Measurements from ENCODE around the gene OCA2.

Gene OCA2

DNA sequence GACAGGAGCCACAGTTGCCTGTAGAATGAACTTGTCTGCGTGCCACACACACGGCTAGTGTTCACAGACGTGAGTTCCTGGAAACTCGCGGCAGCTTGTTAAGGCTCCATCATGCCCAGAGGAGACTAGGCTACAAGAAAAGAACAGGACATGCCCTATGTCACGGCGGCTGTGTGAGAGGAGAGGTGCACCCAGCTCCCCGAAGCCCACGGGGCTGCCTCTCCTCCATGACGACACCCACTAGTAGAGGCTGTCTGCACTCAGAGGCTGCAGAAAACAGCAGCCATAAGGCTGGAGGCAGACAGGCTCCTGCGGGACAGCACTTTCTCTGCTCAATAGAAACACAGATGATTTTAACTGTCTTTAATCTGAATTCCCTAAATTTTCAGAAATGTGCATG lies 19.0 kb upstream of the OCA2 start:
- DNase-seq (ENCODE audit: low read depth), result no peak
- TF ChIP-seq, protein P1, sequence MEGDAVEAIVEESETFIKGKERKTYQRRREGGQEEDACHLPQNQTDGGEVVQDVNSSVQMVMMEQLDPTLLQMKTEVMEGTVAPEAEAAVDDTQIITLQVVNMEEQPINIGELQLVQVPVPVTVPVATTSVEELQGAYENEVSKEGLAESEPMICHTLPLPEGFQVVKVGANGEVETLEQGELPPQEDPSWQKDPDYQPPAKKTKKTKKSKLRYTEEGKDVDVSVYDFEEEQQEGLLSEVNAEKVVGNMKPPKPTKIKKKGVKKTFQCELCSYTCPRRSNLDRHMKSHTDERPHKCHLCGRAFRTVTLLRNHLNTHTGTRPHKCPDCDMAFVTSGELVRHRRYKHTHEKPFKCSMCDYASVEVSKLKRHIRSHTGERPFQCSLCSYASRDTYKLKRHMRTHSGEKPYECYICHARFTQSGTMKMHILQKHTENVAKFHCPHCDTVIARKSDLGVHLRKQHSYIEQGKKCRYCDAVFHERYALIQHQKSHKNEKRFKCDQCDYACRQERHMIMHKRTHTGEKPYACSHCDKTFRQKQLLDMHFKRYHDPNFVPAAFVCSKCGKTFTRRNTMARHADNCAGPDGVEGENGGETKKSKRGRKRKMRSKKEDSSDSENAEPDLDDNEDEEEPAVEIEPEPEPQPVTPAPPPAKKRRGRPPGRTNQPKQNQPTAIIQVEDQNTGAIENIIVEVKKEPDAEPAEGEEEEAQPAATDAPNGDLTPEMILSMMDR (IDR thresholded peaks at IDR 0.05; ENCODE audit: low read depth, low read length, missing control alignments), result no peak

DNA sequence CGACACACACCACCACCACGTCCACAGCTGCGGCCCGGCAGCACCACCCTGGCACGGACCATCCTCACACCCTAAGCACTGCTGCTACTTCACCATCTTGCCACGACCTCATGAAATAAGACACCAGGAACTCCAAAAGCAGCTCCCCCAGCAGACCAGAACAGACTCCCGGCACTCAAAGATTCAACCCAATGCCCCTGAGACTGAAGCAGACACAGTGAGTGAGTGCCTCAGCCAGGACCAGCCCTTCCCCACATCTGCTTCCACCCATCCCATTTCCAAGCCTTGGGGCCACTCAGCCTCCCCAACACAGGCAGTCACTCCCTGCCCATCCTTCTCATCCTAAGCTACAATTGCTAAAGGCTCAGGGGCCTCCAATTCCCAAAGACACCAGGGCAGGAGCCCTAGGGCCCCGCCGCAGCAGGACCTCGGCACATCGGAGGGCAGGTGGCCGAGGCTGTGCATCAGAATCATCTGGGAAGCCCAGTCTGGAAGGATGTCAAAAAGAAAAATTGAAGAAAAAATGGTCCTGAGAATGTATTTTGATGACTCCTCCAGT lies 18.4 kb upstream of the OCA2 start:
- TF ChIP-seq, protein P1 (IDR thresholded peaks at IDR 0.05; ENCODE audit: low read depth, low read length, missing control alignments), result no peak

More for the DNA sequence above, 19.0 kb upstream of the OCA2 start:
- no peak overlapping the region for H3K4me3 ChIP-seq (ENCODE audit: low read depth, low read length)

DNA sequence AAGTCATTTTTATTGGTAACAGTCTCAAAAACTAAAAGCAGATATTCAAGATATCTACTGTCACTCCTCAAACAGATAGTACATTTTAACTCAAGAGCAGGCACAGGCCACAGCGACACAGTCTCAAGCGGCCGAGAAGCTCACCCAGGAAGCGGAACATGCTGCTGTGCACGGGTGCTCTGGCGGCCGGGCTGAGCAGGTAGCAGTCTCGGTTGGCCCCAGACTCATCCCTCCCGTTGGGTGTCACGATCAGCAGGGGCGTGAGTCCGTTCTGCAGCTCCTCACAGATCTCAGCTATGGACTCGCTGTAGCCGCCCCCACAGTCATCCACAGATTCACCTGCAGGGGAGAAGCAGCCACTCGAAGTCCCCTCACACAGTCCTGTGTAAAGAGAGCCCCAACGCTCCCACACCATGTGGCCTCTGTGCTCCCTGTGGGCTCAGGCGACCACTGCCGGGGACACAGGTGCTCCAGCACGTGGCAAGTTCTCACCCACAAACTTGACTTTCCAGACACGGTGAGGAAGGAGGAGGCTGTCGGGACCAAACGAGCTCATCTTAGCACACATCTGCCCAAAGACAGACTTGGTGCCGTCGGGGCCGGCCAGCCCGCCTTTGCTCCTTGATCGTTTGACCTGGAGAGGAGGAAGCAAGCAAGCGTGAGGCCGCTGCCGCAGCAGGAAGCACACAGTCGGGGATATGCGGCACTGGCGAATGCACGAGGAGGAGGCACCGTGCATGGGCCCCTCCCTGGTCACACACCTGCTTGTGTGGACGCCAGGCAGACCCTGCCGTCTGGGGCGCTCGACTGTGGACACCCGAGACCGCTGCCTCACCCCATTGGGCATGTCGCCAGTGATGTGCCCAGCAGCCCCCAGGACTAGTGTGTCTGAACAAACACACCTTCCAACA lies 17.7 kb upstream of the OCA2 start:
- no peak overlapping the region for H3K4me3 ChIP-seq (ENCODE audit: low read depth, low read length)
- DNase-seq (ENCODE audit: low read depth), result no peak
- TF ChIP-seq, protein P1 (IDR thresholded peaks at IDR 0.05; ENCODE audit: low read depth, low read length, missing control alignments), result no peak

More for the DNA sequence above, 18.4 kb upstream of the OCA2 start:
- no peak overlapping the region for H3K4me3 ChIP-seq (ENCODE audit: low read depth, low read length)
- DNase-seq (ENCODE audit: low read depth), result no peak

DNA sequence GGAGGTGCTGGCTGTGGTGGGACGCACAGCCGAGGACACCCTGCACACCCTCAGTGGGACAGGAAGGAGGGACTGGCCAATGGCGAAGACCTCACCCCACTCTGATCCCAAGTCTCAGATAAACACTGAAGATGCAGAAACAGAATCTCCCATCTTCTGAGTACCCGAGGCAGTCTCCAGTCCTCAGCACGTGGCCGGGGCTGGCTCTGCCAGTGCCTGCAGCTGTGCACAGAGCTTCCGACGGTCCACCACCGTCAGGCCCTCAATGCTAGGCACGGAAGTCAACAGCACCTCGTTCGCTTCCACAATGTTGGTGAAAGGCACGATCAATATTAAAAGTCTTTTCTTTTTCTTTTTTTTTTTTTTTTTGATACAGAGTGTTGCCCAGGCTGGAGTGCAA lies 16.8 kb upstream of the OCA2 start:
- TF ChIP-seq, protein P1 (IDR thresholded peaks at IDR 0.05; ENCODE audit: low read depth, low read length, missing control alignments), result no peak
- H3K4me3 ChIP-seq (ENCODE audit: low read depth, low read length), result no peak overlapping the region
- DNase-seq (ENCODE audit: low read depth), result no peak

- TF ChIP-seq, protein P1 (IDR thresholded peaks at IDR 0.05; ENCODE audit: low read depth, low read length, missing control alignments), result no peak
- DNase-seq (ENCODE audit: low read depth), result no peak
- no peak overlapping the region for H3K4me3 ChIP-seq (ENCODE audit: low read depth, low read length)
These were observed 15.9 kb upstream of the OCA2 start for GRCh38 chr15:28114721-28115622.

DNA sequence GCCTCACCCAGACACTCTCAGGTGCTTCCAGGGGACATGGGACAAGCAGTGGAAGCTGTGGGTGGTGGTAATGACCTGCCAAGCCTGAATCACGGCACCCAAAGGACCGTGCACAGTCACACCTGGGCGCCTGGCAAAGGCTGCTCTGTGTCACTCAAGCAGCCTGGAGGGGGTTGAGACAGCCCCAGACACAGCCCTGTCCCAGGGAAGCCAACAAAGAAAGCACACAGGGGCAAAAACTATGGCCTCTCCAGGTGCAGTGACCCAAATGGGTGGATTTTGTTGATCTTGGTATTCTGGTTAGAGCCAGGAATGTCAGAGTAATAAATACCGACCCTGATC lies 15.0 kb upstream of the OCA2 start:
- no peak for DNase-seq (ENCODE audit: low read depth)
- TF ChIP-seq, protein P1 (IDR thresholded peaks at IDR 0.05; ENCODE audit: low read depth, low read length, missing control alignments), result no peak
- H3K4me3 ChIP-seq (ENCODE audit: low read depth, low read length), result no peak overlapping the region

Data from GM12864 (cell line).